A172 (cell line): ENCODE results near the gene C1orf146. TPM values are rescaled to one million over a fixed set of nuclear protein-coding genes. Genes with fewer than 3 reads are reported as not detected.
"Not testable (repeated sequence)": the region's sequence is repeated elsewhere in the genome, so short reads cannot be mapped to it uniquely, and the experiment has no call there.

Experiments
- DNase-seq: peaks from one replicate; pipeline ENCODE4 v3.0.0-alpha.2; 2015; ENCODE audit warnings: low spot score
- total RNA-seq: library from RNA; depleted of rRNA; stranded (reverse); fragments of >200 nt; shearing (Covaris generic); gene quantifications from 2 replicates; pipeline ENCODE4 v1.2.3, GENCODE V29; 2014; rRNA removed

C1orf146 gene, protein sequence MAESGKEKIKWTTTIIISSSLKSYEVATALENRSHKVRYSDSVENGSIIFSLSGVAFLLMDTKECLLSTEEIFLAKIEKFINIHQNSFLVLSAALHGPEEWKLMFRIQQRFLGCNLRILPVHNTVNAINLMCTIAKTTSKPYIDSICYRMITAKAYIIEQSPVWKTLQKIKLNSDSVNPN
- total RNA-seq: not detected in 2 replicates

- no peak for DNase-seq
Measured at GRCh38 chr1:92217721-92218120, at the start of gene C1orf146. Gene C1orf146, plus strand, starts transcription at chr1:92217915. Its CDS starts 13,506 bp downstream, at chr1:92231421.

DNA sequence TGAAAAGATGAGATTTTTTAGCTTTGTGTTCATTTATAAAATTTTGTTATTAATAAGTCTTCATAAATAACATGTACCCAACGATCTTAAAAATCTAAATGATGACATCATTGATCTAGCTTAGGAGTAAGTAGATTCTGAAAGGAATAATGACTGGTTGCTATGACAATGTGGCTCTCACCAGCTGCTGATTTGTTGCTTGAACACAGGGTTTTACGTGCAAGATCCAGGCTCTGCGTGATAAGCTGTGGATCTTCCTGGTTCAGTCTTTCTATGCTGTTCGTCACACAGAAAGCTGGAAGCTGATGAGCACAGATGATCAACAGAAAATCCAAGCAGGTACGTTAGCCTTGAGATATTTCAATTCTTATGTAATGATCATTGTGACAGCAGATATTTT lies 49.1 kb upstream of the C1orf146 start:
- DNase-seq: no peak

DNA sequence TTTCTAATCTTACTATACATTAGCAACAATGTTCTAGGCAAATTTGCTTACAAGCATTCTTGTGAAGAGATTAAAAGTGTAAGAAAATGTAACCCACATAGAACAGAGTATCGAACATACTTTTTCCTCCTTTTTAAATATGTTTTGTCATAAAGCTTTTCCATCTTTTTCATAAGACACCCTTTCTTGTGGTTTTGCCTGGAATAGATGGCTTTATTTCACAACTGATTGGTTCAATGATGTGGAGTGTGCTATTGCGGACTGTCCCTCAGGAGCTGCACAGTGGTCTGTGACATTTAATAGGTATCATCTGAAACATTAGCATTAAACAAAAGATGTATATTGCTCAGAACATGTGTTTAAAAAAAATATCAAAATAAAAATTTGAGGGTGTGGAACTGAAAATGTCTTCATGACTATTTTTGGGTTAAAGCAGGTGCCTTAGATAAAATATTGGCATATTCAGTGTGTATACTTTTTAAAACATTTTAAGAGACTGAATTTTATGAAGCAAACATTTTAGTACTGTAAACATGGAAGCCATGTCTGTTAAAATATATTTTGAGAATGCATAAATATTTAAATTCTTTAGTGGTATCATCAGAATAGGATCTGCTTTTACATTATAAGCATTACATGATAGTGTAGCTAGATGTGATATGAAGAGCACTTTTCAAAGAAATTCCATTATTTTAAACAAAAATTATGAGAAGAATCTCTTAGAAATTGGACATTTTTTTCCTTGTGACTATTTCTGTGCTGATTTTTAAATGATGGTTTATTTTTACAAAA lies 48.3 kb upstream of the C1orf146 start:
- no peak for DNase-seq

DNA sequence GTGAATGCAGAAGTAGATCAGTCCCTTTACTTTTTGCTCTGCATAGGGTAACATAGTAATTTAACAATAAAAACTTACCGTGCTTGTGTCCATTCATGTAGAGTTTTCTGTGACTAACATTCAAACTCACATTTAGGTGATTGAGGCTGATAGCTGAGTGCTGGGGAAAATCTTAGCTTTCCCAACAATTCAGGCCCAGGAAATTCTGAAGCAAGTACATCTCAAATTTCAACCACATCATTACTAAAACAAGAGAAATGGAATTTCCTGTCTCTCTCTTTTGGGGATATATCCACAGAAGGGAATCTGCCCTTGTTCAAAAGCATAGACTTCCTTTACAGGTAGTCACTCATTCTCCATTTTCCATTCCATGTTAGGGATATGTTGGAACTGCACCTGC lies 33.1 kb upstream of the C1orf146 start:
- DNase-seq: peak; percentile 16

- no peak for DNase-seq
Measured at GRCh38 chr1:92186081-92186480, 31.6 kb upstream of the C1orf146 start.

- no peak for DNase-seq
Measured at GRCh38 chr1:92188436-92189255, 29.1 kb upstream of the C1orf146 start.

DNA sequence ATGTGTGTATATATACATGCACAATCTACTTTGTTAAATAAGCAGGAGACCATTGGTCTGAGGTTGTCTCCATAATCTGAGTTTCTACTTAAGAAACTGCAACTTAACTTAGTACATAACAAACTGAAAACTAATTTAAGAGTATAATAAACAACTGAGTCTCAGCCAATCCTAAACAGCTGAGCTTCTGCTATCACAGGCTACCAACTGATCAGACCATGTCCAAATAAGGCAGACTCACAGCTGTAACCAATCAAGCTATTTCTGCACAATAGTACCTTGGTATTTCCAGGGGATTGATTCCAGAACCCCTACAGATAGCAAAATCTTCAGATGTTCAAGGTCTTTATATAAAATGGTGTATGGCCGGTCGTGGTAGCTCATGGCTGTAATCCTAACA lies 26.0 kb upstream of the C1orf146 start:
- DNase-seq: no peak

DNA sequence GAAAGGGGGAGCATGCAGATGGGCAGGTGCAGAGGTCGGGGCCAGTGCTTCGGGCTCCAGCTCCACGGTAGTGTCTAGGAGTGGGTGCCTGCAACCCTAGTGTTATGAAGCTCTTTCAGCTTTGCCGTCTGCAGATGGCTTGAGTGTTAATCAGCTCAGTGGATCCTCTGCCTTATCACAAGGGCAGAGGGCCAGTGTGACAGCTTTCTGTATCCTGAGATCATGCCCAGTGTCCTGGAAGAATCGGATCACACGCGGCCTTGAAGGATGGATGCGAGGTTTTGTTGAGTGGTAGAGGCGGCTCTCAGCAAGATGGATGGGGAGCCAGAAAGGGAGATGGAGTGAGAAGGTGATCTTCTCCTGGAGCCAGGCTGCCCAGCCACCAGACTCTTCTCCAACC lies 25.5 kb upstream of the C1orf146 start:
- DNase-seq: no peak

GRCh38 chr1:92194511-92194910 lies 23.2 kb upstream of the C1orf146 start:
- DNase-seq: no peak

- DNase-seq: no peak
Measured at GRCh38 chr1:92201973-92202372, 15.7 kb upstream of the C1orf146 start.

- DNase-seq: no peak
Measured at GRCh38 chr1:92203105-92203504, 14.6 kb upstream of the C1orf146 start.

GRCh38 chr1:92210701-92211100 lies 7.0 kb upstream of the C1orf146 start:
- no peak for DNase-seq

DNA sequence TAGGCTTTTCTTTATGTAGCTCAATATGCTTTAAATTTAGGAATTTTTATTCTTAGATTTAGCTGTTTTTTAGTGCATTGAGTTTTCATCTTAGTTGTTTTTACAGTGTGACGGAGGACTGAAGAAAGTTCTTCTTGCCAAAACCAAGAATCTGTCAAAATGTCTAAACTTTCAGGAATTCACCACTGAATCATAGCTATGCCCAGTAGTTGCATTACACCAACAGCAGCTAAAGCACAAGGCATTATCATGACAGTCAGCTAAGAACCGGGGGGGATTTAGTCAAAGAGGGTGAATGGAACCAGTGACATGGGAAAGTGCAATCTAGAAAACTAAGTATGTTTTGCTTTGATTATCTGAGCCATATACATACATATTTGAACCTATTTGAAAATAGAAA lies 6.5 kb upstream of the C1orf146 start:
- no peak for DNase-seq

- no peak for DNase-seq
Measured at GRCh38 chr1:92218559-92218958, 844 bp downstream of the C1orf146 start.

DNA sequence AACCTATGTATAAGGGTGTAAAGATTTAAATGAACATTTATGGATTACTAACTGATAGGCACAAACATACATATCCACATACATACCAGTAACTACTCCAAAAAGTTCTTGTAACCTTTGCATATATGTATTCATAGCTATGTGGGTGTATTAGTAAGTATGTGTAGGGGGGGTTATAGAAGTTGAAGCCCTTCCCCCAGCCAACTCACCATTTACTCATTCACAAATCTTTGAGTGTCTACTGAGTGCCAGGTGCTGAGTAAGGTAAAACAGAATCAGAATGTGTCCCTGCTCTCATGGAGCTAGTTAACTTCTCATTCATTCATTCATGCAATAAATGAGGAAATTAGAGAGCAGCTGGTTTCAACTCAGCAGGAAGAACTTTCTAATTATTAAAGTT lies 1.3 kb downstream of the C1orf146 start:
- no peak for DNase-seq

GRCh38 chr1:92228401-92228800 lies 10.7 kb downstream of the C1orf146 start:
- DNase-seq: no peak

GRCh38 chr1:92230736-92231135 lies 13.0 kb downstream of the C1orf146 start:
- no peak for DNase-seq

- no peak for DNase-seq
Measured at GRCh38 chr1:92240034-92240433, 22.3 kb downstream of the C1orf146 start.

DNA sequence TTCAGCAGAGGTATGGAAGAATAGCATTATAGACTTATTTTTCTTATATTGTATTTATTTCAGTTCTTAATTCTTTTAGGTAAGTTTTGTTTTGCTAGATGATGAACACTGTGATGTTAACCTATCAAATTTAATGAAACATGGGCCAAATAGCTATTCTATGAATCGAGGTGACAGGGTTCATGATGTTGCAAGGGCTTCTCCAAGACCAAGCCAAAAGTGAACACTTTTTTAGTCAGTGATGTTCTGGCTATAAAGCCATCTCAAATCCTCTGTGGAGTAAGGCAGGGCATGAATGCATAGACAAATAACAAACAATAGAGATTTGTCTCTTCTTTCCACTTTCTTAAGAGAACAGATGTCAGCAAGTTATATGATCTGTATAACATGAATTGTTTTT lies 26.7 kb downstream of the C1orf146 start:
- DNase-seq: no peak

DNA sequence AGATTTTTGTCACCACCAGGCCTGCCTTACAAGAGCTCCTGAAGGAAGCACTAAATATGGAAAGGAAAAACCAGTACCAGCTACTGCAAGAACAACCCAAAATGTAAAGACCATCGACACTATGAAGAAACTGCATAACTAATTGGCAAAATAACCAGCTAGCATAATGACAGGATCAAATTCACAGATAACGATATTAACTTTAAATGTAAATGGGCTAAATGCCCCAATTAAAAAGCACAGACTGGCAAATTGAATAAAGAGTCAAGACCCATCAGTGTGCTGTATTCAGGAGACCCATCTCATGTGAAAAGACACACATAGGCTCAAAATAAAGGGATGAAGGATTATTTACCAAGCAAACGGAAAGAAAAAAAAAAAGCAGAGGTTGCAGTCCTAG lies 37.0 kb downstream of the C1orf146 start:
- DNase-seq: not testable (repeated sequence)

- no peak for DNase-seq
Measured at GRCh38 chr1:92259350-92259749, 41.6 kb downstream of the C1orf146 start.

GRCh38 chr1:92262516-92262915 lies 44.8 kb downstream of the C1orf146 start:
- DNase-seq: no peak

GRCh38 chr1:92273039-92273438 lies 55.3 kb downstream of the C1orf146 start:
- DNase-seq: no peak
